RWPE1 (cell line): ENCODE measurements around the gene CYP3A4.

Source experiments
- CTCF ChIA-PET: fragments of 350-600 bp; sonication (Branson Sonifier 250); formaldehyde crosslinking; extraction: SDS; loops from one replicate; lab custom pipeline; 2021; lab: Yijun Ruan, JAX
- POLR2A ChIA-PET: fragments of 400-600 bp; formaldehyde crosslinking; extraction: SDS; loops from one replicate; lab custom pipeline; 2020; ENCODE audit warnings: antibody characterized with exemption; ENCODE audit not compliant: low non-redundant PET; lab: Yijun Ruan, JAX
- DNase-seq: peaks from one replicate; pipeline ENCODE4 v3.0.0; 2012; ENCODE audit warnings: low spot score
- H3K27ac ChIP-seq: fragments of 450-650 bp; 2 replicates; pipeline ENCODE4 v1.5.1; 2017
- TF ChIP-seq, protein P1 (sequence below): fragments of 450-650 bp; conservative IDR thresholded peaks from 2 replicates; pipeline ENCODE4 v1.5.1; 2017; ENCODE audit warnings: low read depth, mild to moderate bottlenecking

The CYP3A4 gene

DNA sequence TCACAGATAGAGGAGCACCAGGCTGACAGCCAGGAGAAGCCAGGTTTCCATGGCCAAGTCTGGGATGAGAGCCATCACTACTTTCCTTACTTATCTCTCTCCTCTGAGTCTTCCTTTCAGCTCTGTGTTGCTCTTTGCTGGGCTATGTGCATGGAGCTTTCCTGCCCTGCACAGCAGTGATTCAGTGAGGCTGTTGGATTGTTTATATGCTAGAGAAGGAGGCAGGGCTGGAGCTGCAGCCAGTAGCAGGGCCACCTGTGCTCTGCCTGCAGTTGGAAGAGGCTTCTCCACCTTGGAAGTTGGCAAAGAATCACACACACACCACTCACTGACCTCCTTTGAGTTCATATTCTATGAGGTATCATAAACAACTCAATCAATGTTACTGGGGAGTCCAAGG is at the start of gene CYP3A4:
Gene CYP3A4, minus strand, starts transcription at position 178 of the 400 bp plus-strand sequence. Its CDS starts 103 bp downstream, at position 75.
- no peak for DNase-seq
- CTCF ChIA-PET = no interaction called here
- H3K27ac ChIP-seq = no peak within 1 kb of the TSS
- POLR2A ChIA-PET = no interaction called here
- TF ChIP-seq, protein P1, sequence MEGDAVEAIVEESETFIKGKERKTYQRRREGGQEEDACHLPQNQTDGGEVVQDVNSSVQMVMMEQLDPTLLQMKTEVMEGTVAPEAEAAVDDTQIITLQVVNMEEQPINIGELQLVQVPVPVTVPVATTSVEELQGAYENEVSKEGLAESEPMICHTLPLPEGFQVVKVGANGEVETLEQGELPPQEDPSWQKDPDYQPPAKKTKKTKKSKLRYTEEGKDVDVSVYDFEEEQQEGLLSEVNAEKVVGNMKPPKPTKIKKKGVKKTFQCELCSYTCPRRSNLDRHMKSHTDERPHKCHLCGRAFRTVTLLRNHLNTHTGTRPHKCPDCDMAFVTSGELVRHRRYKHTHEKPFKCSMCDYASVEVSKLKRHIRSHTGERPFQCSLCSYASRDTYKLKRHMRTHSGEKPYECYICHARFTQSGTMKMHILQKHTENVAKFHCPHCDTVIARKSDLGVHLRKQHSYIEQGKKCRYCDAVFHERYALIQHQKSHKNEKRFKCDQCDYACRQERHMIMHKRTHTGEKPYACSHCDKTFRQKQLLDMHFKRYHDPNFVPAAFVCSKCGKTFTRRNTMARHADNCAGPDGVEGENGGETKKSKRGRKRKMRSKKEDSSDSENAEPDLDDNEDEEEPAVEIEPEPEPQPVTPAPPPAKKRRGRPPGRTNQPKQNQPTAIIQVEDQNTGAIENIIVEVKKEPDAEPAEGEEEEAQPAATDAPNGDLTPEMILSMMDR = no peak

DNA sequence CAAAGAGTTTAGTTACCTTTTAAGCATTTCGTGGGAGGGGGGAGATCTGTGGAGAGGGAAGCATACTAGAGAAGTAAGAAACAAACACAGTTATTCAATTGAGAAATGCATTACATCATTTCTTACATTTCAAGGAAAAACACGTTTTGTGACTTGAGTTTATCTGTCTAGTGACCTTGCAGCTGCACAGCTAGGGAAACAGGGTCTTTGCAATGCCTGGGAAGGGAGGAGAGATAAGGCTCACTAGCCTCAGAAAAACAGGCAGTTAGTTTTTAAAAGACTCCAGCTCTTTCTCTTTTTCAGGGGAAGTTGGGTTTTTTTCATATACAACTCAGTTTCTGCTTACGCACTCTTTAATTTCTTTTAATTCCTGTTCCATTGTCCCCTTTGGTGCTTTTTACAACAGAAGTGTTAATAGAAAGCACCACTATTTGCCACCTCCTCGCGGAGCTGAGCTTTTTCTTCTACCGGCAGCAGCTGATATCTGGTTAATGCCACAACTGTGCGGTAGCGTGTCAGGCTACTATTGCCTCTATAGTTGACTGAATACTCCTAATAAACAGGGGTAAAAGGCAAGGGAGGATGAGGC is 49.4 kb upstream of the CYP3A4 start:
- DNase-seq = no peak
- CTCF ChIA-PET = interaction anchor here (0.6 kb wide), 1 partner anchor 195 kb away, joined by 4 read pairs; no protein-coding TSS in a partner anchor

DNA sequence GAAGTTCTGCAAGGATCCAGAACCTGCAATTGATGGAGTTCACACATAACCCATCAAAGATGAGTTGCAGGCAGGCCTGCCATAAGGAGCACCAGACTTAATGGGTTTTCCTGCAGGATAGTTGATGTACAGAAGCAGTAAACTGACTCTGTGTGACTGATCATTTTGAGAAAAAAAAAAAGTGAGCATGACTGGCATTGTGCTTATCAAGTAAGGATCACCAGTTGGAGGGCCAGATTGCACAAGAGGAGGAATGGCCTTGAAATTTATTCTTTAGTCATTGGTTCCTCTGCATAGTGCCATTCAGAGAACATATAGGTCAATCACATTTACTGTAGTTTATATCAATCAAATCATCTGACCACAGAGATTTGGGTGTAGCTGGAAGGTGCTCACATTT is 47.6 kb upstream of the CYP3A4 start:
- TF ChIP-seq, protein P1 = no peak
- ChIA-PET POLR2A (no interaction called here), CTCF (no interaction called here)
- DNase-seq = no peak
- no peak overlapping the region for H3K27ac ChIP-seq

More for the DNA sequence above, 49.4 kb upstream of the CYP3A4 start:
- TF ChIP-seq, protein P1 = no peak
- H3K27ac ChIP-seq = no peak overlapping the region
- POLR2A ChIA-PET = no interaction called here

DNA sequence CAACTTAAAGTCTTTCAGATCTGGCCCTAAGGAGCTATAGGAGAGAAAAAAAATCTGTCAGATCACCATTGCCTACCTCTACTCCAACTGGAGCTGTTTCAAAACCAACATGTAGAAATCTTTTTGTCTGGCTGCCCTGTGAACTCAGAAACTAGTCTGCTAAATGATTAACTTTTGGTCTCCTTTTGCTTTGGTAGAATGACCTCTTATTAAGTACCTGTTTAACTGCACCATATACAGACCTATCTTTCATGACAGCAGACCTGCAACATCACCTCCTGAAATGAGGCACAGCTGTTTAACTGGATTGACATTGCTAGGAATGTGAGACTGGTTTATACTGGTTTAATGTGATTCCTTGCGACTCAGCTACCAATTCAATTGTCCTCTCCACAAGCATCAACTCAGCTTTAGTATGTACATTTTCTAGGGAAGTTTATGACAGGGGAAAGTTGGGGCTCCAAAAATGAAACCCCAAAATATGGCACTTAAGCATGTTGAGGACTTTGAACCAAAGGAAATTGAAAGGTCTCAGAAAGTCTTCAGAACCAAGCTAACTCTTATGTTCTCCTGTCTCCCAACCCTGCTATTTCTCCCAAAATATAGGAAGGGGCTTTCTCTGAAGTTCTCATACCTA is 45.7 kb upstream of the CYP3A4 start:
- ChIA-PET CTCF (interaction anchor here (0.8 kb wide), 1 partner anchor 37 kb away, joined by 3 read pairs; no protein-coding TSS in a partner anchor), POLR2A (no interaction called here)
- TF ChIP-seq, protein P1 = no peak
- DNase-seq = no peak
- no peak overlapping the region for H3K27ac ChIP-seq

DNA sequence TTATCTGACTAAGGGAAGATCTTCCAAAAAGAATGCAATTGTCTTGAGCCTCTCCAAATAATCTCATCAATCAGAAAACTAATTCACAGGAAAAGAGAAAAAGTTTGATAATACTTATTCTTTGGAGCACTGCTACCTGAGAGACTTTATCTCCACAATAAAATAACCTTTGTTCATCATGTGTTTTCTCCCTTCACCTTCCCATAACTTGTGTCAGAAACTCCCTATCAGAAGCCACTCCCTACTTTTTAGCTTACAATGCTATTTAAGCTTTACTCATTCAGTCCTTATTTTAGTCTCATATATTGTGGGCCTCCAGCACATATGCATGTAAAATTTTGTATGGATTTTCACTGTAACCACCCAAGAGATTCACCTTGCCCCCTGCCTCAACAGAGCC is 44.8 kb upstream of the CYP3A4 start:
- no peak overlapping the region for H3K27ac ChIP-seq
- ChIA-PET POLR2A (no interaction called here), CTCF (no interaction called here)
- TF ChIP-seq, protein P1 = no peak
- DNase-seq = no peak

DNA sequence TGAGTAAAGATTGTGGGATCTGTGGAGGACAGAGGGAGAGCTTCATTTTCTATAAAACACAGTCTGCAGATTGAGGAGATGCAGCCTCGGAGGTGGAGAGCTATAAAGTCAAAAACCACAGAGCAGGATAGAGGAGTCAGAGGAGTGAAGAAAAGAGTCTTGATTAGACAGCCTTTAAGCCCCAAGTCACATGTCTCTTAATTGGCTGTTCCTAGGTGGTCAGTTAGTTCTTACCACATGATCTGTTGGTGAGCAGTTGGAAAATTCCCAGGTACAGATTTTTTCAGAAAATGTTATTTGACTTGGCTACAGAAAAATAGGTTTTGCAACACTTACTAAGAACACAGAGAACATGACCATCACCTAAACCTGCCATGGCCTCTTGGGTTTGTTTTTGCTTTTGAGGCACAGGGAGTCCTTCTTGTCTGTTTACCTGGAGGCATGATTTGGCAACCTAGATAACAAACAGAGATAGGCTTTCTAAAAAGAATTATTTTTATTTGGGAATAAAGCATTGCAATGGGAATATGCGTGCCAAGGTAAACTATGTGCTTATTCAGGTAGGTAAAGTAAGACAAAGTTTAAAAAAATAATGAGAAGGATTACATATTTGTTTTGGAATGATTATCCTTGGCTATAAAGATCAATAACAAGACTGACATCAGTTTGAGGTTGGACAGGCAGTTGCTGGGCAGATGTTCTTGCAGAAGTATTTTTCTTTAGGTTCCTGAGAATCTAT is 43.2 kb upstream of the CYP3A4 start:
- TF ChIP-seq, protein P1 = no peak
- ChIA-PET POLR2A (no interaction called here), CTCF (no interaction called here)
- no peak for DNase-seq
- no peak overlapping the region for H3K27ac ChIP-seq
